ENCODE results near the gene PLEKHG1. TPM values are rescaled to one million over a fixed set of nuclear protein-coding genes. Genes with fewer than 3 reads are reported as not detected.

The PLEKHG1 gene
- total RNA-seq, 1 donor = 0.36 TPM

GRCh38 chr6:150560004-150560883 is 39.4 kb upstream of the PLEKHG1 start:
- Histone ChIP-seq H3K4me3 (ENCODE audit: insufficient read depth, low read length) (no peak overlapping the region), H3K4me2 (ENCODE audit: insufficient read depth, low read length) (no peak overlapping the region), H2AFZ (ENCODE audit: low read length) (no peak overlapping the region), H3K27me3 (ENCODE audit: insufficient read depth, low read length) (no peaks in the 10 kb centered on the region), H3K27ac (ENCODE audit: low read depth, low read length) (no peak overlapping the region), H3K79me2 (ENCODE audit: insufficient read depth, low read length) (no peaks in the 10 kb centered on the region), H3K4me1 (ENCODE audit: insufficient read depth, low read length) (no peaks in the 10 kb centered on the region), H4K20me1 (ENCODE audit: insufficient read depth, low read length) (no peaks in the 10 kb centered on the region), H3K36me3 (ENCODE audit: insufficient read depth, low read length) (no peaks in the 10 kb centered on the region), H3K9me3 (ENCODE audit: low read depth, low read length) (no peaks in the 10 kb centered on the region)
- DNase-seq (ENCODE audit: insufficient read length, low spot score, missing footprints) = no peak
- TF ChIP-seq CTCF (IDR thresholded peaks at IDR 0.05; ENCODE audit: extremely low read depth, low read depth, low read length) = no peak

- no peak overlapping the region for H3K4me3 ChIP-seq (ENCODE audit: insufficient read depth, low read length)
- no peaks in the 10 kb centered on the region for H3K4me1 ChIP-seq (ENCODE audit: insufficient read depth, low read length)
- H4K20me1 ChIP-seq (ENCODE audit: insufficient read depth, low read length) = no peaks in the 10 kb centered on the region
- DNase-seq (ENCODE audit: insufficient read length, low spot score, missing footprints) = no peak
- H3K27ac ChIP-seq (ENCODE audit: low read depth, low read length) = no peak overlapping the region
- no peaks in the 10 kb centered on the region for H3K79me2 ChIP-seq (ENCODE audit: insufficient read depth, low read length)
- no peak overlapping the region for H2AFZ ChIP-seq (ENCODE audit: low read length)
- H3K36me3 ChIP-seq (ENCODE audit: insufficient read depth, low read length) = no peaks in the 10 kb centered on the region
- no peaks in the 10 kb centered on the region for H3K9me3 ChIP-seq (ENCODE audit: low read depth, low read length)
- H3K27me3 ChIP-seq (ENCODE audit: insufficient read depth, low read length) = no peaks in the 10 kb centered on the region
- TF ChIP-seq CTCF (IDR thresholded peaks at IDR 0.05; ENCODE audit: extremely low read depth, low read depth, low read length) = no peak
- H3K4me2 ChIP-seq (ENCODE audit: insufficient read depth, low read length) = no peak overlapping the region
Measured at GRCh38 chr6:150560884-150561219, 38.8 kb upstream of the PLEKHG1 start.

- Histone ChIP-seq H3K36me3 (ENCODE audit: insufficient read depth, low read length) (no peaks in the 10 kb centered on the region), H3K4me2 (ENCODE audit: insufficient read depth, low read length) (no peak overlapping the region), H4K20me1 (ENCODE audit: insufficient read depth, low read length) (no peaks in the 10 kb centered on the region), H3K79me2 (ENCODE audit: insufficient read depth, low read length) (no peaks in the 10 kb centered on the region), H3K4me3 (ENCODE audit: insufficient read depth, low read length) (no peak overlapping the region), H2AFZ (ENCODE audit: low read length) (no peak overlapping the region), H3K9me3 (ENCODE audit: low read depth, low read length) (peaks cover 3% of the 10 kb centered on the region), H3K27me3 (ENCODE audit: insufficient read depth, low read length) (peaks cover 7% of the 10 kb centered on the region), H3K27ac (ENCODE audit: low read depth, low read length) (no peak overlapping the region), H3K4me1 (ENCODE audit: insufficient read depth, low read length) (no peaks in the 10 kb centered on the region)
- no peak for TF ChIP-seq CTCF (IDR thresholded peaks at IDR 0.05; ENCODE audit: extremely low read depth, low read depth, low read length)
- DNase-seq (ENCODE audit: insufficient read length, low spot score, missing footprints) = no peak
Measured at GRCh38 chr6:150565945-150566344, 33.7 kb upstream of the PLEKHG1 start.

GRCh38 chr6:150566486-150566885 is 33.2 kb upstream of the PLEKHG1 start:
- Histone ChIP-seq H3K4me2 (ENCODE audit: insufficient read depth, low read length) (no peak overlapping the region), H3K27ac (ENCODE audit: low read depth, low read length) (no peak overlapping the region), H3K79me2 (ENCODE audit: insufficient read depth, low read length) (no peaks in the 10 kb centered on the region), H3K9me3 (ENCODE audit: low read depth, low read length) (peaks cover 3% of the 10 kb centered on the region), H3K4me1 (ENCODE audit: insufficient read depth, low read length) (no peaks in the 10 kb centered on the region), H3K27me3 (ENCODE audit: insufficient read depth, low read length) (peaks cover 7% of the 10 kb centered on the region), H3K36me3 (ENCODE audit: insufficient read depth, low read length) (no peaks in the 10 kb centered on the region), H4K20me1 (ENCODE audit: insufficient read depth, low read length) (no peaks in the 10 kb centered on the region), H2AFZ (ENCODE audit: low read length) (no peak overlapping the region), H3K4me3 (ENCODE audit: insufficient read depth, low read length) (no peak overlapping the region)
- no peak for DNase-seq (ENCODE audit: insufficient read length, low spot score, missing footprints)
- no peak for TF ChIP-seq CTCF (IDR thresholded peaks at IDR 0.05; ENCODE audit: extremely low read depth, low read depth, low read length)
